ENCODE measurements around the gene MT1G.

DNA sequence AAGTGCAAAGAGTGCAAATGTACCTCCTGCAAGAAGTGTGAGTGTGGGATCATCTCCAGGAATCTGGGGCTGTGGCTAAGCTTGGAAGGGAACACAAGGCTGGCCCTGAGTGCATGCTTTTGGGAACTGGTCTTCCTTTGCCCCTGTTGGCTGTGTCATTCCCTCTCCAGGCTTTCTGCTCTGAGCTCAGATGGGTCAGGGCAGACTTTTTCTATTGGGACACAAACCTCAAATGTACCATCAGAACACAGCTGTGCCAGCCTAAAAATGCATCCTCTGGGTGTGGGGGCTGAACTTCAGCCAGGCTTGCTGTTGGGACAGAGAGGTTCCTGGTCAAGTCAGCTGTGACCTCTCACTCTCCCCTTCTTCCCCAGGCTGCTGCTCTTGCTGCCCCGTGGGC is 15.3 kb downstream of the MT1G start:
- TF ChIP-seq, protein P1, sequence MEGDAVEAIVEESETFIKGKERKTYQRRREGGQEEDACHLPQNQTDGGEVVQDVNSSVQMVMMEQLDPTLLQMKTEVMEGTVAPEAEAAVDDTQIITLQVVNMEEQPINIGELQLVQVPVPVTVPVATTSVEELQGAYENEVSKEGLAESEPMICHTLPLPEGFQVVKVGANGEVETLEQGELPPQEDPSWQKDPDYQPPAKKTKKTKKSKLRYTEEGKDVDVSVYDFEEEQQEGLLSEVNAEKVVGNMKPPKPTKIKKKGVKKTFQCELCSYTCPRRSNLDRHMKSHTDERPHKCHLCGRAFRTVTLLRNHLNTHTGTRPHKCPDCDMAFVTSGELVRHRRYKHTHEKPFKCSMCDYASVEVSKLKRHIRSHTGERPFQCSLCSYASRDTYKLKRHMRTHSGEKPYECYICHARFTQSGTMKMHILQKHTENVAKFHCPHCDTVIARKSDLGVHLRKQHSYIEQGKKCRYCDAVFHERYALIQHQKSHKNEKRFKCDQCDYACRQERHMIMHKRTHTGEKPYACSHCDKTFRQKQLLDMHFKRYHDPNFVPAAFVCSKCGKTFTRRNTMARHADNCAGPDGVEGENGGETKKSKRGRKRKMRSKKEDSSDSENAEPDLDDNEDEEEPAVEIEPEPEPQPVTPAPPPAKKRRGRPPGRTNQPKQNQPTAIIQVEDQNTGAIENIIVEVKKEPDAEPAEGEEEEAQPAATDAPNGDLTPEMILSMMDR (IDR thresholded peaks at IDR 0.05) = no peak
- TF ChIP-seq POLR2A (IDR thresholded peaks at IDR 0.05) = no peak

All from adrenal gland (tissue), 5 donors.